CD4-positive, alpha-beta T cell treated with Interferon alpha-2 for 1 hour (primary cell): ENCODE results near the gene PSTPIP1.
"Not testable (repeated sequence)": the region's sequence is repeated elsewhere in the genome, so short reads cannot be mapped to it uniquely, and the experiment has no call there.

Source experiments
- DNase-seq, 2 donors: peaks; one replicate each; pipeline ENCODE4 v3.0.0-alpha.2; 2020 to 2022

Gene PSTPIP1

DNA sequence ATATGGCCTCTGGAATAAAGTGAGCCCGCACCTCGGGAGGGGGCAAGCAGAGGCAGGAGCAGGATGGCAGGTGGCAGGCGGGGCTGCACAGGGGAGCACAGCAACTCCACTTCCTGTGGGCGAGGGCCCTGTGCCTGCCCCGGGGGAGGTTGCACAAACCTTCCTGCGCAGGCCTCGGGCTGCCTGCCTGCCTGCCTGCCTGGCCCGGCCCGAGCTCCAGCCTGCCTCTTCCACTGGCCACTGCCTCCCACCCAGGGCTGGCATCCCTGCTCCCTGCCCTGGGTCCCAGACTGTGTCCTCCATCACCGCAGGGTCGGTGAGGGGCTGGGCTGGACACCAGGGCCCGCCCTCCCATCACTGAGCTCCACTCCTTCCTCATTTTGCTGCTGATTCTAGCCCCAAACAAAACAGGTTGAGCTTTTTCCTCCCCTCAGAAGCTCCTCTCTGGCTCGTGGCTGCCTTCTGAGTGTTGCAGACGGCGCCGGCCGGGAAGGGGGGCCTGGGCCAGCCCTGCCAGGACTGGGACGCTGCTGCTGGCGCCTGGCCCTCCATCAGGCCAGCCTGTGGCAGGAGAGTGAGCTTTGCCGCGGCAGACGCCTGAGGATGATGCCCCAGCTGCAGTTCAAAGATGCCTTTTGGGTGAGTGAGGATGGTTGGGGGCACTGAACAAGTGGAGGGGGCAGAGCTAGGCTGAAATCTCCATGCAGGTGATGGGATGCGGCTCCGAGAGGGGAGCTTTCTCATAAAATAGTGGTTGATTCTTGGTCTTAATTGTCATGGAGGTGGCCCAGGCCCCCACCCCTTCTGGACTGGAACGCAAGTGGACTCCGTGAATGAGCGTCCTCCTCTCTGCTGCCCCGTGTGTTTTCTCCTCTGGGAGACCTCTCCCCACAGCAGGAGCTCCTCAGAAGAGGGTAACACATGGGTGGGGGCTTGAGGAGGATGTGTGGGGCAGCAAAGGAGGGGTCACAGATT is at the start of gene PSTPIP1:
TSS of gene PSTPIP1 (plus strand) at position 156 of the 975 bp plus-strand sequence. CDS start at position 604, 448 bp downstream.
- peak; percentile 50 to 68 for DNase-seq

DNA sequence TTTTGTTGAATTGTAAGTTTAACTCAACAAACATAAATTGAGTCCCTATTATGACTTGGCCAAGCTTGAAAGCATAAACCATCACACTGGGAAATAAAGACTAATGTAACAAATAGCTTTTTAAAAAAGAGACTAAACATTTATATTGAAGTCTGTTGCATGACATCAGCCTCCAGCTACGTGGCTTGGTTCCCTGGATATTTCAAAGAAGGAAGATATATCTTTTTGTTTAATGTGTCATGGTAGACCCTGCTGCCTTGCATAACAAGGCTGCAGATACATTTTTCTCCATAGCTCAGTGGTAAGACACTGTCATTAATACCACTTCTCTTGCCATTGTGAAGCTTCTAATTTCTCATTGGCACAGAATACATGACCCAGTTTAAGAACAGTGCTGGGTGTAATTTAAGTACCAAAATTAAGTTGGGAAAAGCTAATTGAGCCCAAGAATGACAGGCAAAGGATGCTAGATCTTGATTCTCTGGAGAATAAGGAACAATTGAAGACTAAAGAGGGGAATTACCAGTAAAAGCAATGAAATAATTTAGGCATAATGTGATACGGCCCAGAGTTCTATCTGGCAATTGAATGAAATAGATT is 49.3 kb upstream of the PSTPIP1 start:
- DNase-seq: no peak

- no peak for DNase-seq
Observed at GRCh38 chr15:76947454-76947853, 47.5 kb upstream of the PSTPIP1 start.

DNA sequence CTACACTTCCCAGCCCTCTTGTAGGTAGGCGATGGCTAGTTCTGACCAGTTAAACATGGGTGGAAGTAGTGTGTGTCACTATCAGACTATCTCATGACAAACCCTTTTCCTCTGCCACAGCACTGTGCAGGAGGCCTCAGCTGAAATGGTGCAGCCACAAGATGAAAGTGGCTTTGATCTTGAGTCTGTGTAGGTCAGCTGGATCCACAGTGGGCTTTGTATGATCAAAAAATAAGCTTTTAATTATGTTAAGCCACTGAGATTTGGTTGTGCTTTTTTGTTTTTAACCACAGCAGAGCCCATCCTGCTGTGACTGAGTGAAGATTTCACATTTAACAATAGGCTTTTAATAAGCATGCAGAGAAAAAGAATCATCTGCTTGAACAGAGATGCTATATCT is 43.7 kb upstream of the PSTPIP1 start:
- no peak for DNase-seq

DNA sequence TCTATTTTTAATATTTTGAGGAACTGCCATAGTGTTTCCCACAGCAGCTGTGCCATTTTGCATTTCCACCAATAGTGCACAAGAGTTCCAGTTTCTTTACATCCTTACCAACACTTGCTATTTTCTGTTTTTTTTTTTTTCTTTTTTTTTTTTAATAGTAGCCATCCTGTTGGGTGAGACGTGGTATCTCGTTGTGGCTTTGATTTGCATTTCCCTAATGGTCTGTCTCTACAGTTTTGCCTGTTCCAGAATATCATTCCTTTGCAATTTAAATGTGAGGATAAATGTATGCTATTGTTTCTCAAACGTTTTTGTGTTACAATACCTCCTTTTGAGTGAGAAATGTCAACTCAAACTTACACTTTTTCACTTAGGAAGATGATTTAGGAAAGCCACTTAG is 41.0 kb upstream of the PSTPIP1 start:
- DNase-seq: no peak

GRCh38 chr15:76954744-76955143 is 40.2 kb upstream of the PSTPIP1 start:
- no peak for DNase-seq

DNA sequence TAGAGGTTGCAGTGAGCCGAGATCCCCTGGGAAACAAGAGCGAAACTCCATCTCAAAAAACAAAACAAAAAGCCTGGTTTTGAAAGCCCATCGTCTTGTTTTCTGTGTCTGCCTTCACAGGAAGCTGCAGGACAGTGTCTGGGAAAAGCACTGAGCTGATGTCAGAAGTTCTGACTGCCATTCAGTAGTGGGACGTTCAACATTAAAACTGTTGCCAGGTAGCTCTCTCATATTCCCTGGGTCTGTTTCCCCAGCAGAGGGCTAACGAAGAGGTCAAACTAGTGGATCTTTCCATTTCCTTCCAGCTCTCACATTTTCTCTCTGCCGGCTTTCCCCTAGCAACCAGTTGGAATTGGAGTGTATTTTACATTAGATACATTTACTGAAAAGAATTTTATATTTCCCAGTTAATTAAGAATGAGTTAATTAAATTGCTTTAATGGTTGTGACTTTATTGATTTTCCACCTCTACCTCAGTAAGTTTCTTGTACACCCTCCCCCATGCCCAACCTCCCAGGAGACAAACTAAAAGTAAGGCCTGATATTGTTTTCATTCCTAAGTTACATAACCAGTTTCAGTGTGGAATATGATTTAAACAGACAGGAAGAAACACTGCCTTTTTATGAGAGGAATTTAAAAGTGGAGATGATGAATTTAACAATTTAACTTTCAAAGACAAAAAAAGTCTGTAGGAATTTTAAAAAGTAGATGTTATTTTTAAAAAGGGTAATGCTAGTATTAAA is 33.5 kb upstream of the PSTPIP1 start:
- DNase-seq: no peak

DNA sequence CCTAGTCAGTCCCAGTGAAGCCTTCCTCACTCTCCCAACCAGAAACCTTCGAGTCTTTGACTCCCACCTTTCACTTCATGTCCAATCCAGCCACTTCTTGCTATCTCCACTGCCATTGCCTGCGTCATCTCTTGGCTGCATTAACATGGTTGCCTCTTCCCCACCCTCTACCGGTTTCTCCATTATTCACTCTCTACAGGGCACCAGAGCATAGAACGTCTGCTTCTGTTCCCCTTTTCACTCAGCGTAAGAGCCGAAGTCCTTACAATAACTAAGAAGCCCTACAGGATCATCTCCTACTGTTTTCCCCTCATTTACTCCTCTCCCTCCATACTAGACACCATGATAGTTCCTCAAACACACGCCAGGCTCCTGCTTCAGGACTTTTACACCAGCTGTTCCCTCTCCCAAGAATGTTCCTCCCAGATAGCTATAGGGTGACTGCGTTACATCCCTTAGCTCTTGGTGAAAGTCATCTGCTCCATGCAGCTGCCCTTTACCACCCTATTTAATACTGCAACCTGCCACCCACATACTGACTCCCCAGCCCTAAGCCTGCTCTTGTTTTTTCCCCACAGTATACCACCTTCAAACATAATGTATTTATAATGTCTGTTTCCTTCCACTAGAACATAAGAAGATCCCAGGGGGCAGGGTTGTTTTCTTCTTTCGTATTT is 32.5 kb upstream of the PSTPIP1 start:
- no peak for DNase-seq

- DNase-seq: no peak
Observed at GRCh38 chr15:76963596-76963995, 31.3 kb upstream of the PSTPIP1 start.

GRCh38 chr15:76964157-76964556 is 30.8 kb upstream of the PSTPIP1 start:
- no peak for DNase-seq

GRCh38 chr15:76966051-76966450 is 28.9 kb upstream of the PSTPIP1 start:
- DNase-seq: not testable (repeated sequence)

GRCh38 chr15:76967067-76967466 is 27.9 kb upstream of the PSTPIP1 start:
- DNase-seq: no peak

DNA sequence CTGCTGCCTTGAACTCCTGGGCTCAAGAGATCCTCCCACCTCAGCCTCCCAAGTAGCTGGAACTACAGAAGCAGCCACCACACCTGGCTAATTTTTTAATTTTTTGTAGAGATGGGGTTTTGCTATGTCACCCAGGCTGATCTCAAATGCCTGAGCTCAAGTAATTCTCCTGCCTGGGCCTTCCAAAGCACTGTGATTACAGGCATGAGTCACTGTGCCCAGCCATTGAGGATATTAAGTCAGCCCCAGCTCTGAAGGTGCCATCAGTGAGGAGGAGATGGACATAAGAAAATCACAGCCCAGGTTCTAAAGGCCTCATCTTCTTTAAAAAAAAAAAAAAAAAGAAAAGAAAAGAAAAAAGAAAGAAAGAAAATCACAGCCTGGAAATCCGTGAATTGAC is 26.6 kb upstream of the PSTPIP1 start:
- DNase-seq: no peak

- DNase-seq: no peak
Observed at GRCh38 chr15:76972389-76973361, 22.3 kb upstream of the PSTPIP1 start.

GRCh38 chr15:76973362-76973743 is 21.6 kb upstream of the PSTPIP1 start:
- DNase-seq: peak; percentile 64 to 75

DNA sequence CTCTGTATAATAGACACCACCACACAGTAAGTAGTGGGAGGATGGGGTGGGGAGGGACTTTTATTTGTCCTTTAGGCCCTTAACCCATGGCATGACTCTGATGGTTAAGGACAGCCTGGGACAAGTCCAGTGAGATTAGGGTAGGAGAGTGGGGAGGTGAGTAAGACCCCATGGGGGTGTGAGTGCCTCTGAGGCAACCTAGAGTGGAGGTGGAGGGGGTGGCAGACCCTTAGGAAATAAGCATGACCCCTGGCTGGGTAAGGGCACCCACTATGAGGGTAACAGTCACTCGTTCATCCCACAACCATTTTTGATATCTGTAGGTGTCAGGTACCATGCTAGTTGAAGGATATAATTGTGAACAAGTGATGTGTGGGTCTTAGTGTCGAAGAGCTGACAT is 21.0 kb upstream of the PSTPIP1 start:
- DNase-seq: no peak

- no peak for DNase-seq
Observed at GRCh38 chr15:76974456-76975036, 20.4 kb upstream of the PSTPIP1 start.

DNA sequence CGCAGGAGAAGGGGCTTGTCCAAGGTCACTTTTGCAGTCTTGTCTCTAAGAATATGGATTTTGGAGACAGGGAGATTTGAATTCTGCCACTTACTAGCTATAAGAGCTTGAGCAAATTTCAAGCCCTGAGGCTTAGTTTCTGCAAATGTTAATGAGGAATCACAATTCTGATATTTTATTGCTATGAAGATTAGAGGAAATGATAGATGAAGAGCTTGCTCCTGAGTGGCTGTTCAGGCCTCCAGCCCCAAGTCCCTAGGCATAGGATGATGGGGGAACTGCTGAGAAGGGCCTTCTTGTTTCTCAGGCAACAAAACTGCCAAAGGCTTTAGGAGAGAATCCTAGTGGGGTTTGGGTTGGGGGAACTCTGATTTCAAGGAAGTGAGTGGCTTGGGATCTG is 18.8 kb upstream of the PSTPIP1 start:
- DNase-seq: no peak

DNA sequence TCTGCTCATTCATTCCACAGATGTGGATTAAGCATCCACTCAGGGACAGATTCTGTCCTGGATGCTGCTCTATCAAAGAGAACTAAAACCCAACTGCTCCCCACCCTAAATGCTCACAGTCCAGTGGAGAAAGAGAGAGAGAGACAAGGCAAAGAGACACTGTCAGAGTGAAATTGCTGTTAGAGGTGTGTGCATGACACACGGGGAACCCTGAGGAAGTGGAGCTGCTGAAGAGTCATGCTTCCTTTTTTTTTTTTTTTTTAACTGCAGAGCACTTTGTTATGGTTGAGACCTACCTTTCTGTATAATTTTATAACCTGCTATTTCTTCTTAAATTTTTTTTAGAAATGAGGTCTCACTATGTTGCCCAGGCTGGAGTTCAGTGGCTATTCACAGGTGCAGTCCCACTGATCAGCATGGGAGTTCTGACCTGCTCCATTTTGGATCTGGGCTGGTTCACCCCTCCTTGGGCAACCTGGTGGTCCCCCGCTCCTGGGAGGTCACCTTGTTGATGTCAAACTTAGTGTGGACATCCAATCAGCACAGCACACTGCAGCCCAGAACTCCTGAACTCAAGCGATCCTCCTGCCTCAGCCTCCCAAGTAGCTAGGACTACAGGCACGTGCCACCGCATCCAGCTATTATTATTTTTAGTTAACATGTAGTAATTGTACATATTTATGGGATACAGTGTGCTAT is 18.2 kb upstream of the PSTPIP1 start:
- no peak for DNase-seq

- no peak for DNase-seq
Observed at GRCh38 chr15:76978522-76979330, 16.2 kb upstream of the PSTPIP1 start.
